Measurements from ENCODE around the gene ADAMTS17.
"Not testable (repeated sequence)": the region's sequence is repeated elsewhere in the genome, so short reads cannot be mapped to it uniquely, and the experiment has no call there.

The ADAMTS17 gene

DNA sequence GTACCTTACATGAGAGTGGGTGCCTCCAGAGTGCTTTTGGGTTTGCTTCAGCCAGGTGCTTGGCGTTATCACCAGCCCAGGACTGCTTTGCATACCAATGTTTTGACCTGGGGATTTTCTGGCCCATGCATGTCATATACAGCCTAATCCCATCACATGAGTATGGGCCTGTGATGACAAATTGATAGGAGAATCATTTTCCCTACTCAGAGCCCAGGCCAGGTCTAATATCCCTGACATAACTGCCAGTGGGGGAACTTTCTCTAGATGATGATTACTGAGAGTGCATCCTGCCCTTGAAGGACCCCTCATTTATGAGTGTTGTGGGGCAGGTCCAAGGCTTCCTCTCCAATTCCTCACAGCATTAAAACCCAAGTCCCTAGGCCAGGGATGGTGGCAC is 411.1 kb downstream of the ADAMTS17 start:
- no peak for DNase-seq (ENCODE audit: low read depth)
- no peak overlapping the region for H3K4me3 ChIP-seq (ENCODE audit: low read depth, low read length)

DNA sequence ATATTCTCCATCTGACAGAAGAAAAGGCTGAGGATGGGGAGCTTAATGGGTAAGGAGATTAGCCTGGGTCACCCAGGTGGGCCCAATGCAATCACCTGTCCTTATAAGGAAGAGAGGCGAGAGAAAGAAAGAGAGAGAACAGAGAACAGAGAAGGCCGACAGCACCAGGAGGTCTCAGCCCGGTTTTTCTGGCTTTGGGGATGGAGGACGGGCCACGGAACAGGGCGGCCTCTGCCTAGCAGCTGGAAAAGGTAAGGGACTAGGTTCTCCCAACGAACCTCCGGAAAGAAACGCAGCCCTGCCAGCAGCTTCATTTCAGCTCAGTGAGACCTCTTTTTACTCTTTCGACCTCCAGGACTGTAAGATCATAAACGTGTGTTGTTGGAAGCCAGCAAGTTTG is 412.5 kb downstream of the ADAMTS17 start:
- DNase-seq (ENCODE audit: low read depth): no peak
- no peak overlapping the region for H3K4me3 ChIP-seq (ENCODE audit: low read depth, low read length)
- TF ChIP-seq MYC (IDR thresholded peaks at IDR 0.05; ENCODE audit: low read depth, low read length) (no peak), POLR2A (IDR thresholded peaks at IDR 0.05; ENCODE audit: extremely low read depth, insufficient read length) (no peak)
- TF ChIP-seq, protein P1, sequence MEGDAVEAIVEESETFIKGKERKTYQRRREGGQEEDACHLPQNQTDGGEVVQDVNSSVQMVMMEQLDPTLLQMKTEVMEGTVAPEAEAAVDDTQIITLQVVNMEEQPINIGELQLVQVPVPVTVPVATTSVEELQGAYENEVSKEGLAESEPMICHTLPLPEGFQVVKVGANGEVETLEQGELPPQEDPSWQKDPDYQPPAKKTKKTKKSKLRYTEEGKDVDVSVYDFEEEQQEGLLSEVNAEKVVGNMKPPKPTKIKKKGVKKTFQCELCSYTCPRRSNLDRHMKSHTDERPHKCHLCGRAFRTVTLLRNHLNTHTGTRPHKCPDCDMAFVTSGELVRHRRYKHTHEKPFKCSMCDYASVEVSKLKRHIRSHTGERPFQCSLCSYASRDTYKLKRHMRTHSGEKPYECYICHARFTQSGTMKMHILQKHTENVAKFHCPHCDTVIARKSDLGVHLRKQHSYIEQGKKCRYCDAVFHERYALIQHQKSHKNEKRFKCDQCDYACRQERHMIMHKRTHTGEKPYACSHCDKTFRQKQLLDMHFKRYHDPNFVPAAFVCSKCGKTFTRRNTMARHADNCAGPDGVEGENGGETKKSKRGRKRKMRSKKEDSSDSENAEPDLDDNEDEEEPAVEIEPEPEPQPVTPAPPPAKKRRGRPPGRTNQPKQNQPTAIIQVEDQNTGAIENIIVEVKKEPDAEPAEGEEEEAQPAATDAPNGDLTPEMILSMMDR (IDR thresholded peaks at IDR 0.05; ENCODE audit: low read depth, low read length): no peak
- TF ChIP-seq, protein P2, sequence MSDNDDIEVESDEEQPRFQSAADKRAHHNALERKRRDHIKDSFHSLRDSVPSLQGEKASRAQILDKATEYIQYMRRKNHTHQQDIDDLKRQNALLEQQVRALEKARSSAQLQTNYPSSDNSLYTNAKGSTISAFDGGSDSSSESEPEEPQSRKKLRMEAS (IDR thresholded peaks at IDR 0.05; ENCODE audit: low read depth, low read length): no peak

More for the DNA sequence above, 411.1 kb downstream of the ADAMTS17 start:
- TF ChIP-seq POLR2A (IDR thresholded peaks at IDR 0.05; ENCODE audit: extremely low read depth, insufficient read length) (no peak), MYC (IDR thresholded peaks at IDR 0.05; ENCODE audit: low read depth, low read length) (no peak)
- TF ChIP-seq, protein P2 (IDR thresholded peaks at IDR 0.05; ENCODE audit: low read depth, low read length): no peak
- TF ChIP-seq, protein P1 (IDR thresholded peaks at IDR 0.05; ENCODE audit: low read depth, low read length): no peak

DNA sequence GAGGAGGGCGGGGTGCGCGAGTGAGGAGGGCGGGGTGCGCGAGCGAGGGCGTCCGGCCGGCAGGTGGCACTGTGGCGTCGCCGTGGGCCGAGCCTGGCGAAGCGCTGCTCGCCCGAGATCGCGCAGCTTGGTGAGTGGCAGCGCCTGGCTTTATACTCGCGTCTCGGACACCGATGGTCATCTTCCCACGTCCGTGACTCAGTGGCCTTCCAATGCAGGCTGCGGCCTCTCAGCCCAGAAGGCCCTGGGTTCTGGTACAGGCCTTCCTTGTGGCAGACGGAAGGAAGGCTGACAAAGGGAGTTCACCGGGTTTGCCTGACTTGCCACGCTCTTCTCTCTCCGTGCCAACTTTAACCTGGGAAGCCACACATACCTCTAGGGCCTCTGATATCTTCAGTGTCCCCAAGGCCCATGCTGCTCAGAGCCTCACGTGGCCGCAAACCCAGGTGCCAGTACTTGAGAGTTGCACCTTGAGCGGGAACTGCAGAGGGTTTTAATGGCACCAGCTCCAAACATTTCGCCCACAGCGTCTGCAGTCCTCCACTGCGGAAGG is 413.3 kb downstream of the ADAMTS17 start:
- H3K4me3 ChIP-seq (ENCODE audit: low read depth, low read length): peak overlapping the region; percentile 49
- TF ChIP-seq, protein P1 (IDR thresholded peaks at IDR 0.05; ENCODE audit: low read depth, low read length): peak; percentile 22
- no peak for TF ChIP-seq POLR2A (IDR thresholded peaks at IDR 0.05; ENCODE audit: extremely low read depth, insufficient read length)
- TF ChIP-seq, protein P2 (IDR thresholded peaks at IDR 0.05; ENCODE audit: low read depth, low read length): no peak
- DNase-seq (ENCODE audit: low read depth): peak; percentile 82

DNA sequence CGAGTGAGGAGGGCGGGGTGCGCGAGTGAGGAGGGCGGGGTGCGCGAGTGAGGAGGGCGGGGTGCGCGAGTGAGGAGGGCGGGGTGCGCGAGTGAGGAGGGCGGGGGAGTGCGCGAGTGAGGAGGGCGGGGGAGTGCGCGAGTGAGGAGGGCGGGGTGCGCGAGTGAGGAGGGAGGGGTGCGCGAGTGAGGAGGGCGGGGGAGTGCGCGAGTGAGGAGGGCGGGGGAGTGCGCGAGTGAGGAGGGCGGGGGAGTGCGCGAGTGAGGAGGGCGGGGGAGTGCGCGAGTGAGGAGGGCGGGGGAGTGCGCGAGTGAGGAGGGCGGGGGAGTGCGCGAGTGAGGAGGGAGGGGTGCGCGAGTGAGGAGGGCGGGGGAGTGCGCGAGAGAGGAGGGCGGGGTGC is 415.2 kb downstream of the ADAMTS17 start:
- DNase-seq (ENCODE audit: low read depth); H3K4me3 ChIP-seq (ENCODE audit: low read depth, low read length): not testable (repeated sequence)

DNA sequence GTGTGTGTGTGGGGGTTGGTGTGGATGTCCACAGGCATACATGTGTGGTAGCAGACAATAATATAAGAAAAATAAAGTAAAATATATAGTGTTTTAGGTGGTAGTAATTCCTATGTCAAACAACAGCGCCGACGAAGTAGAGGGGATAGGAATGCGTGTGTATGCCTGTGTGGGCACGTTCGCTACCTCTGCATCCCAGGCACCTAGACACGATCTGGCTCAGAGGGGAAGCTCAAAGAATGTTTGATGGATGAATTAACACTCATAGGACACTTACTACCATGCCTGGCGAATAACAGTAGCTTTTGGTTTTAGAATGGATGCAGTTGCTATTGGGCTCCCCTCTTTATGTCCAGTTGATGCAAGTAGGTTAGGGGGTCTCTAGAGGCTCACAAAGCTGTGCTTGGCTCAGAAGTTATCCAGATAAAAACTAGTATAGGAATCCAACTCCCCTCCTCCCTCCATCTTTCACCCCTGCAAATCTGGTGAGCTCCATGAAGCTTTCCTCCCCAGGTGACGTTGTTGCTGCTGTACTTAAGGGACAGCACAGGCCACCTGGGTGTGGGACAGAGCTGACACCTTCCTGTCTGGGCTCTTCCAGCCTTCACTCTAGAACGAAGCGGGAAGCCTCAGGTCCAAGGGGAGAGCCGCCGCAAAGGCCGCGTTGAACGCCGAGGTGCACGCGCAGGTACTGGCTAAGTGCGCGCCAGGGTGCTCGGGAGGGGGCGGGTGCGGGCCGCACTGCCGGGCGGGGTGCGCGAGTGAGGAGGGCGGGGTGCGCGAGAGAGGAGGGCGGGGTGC is 415.9 kb downstream of the ADAMTS17 start:
- DNase-seq (ENCODE audit: low read depth): peak; percentile 31
- no peak overlapping the region for H3K4me3 ChIP-seq (ENCODE audit: low read depth, low read length)
- TF ChIP-seq, protein P1 (IDR thresholded peaks at IDR 0.05; ENCODE audit: low read depth, low read length): no peak
- no peak for TF ChIP-seq POLR2A (IDR thresholded peaks at IDR 0.05; ENCODE audit: extremely low read depth, insufficient read length)

DNA sequence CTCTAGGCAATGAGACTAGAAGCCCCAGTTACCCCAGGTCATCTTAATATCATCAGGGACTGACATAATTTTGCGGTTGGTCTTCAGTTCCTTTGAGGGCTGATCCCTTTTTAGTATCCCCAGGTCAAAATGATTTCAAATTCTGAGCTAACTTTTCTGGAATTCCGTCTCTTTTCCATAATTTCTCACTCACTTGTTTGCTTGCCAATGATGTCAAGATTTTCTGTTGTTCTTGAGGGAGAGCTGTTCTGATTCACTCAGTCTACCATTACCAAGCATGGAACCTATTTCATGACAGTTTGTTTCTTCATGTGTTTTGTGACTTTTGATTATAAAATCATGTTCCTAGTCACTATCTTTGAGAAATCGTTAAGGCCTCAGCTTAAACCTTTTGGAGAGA is 418.1 kb downstream of the ADAMTS17 start:
- TF ChIP-seq, protein P1 (IDR thresholded peaks at IDR 0.05; ENCODE audit: low read depth, low read length): no peak
- TF ChIP-seq POLR2A (IDR thresholded peaks at IDR 0.05; ENCODE audit: extremely low read depth, insufficient read length) (no peak), MYC (IDR thresholded peaks at IDR 0.05; ENCODE audit: low read depth, low read length) (no peak)
- TF ChIP-seq, protein P2 (IDR thresholded peaks at IDR 0.05; ENCODE audit: low read depth, low read length): no peak
- H3K4me3 ChIP-seq (ENCODE audit: low read depth, low read length): no peak overlapping the region
- no peak for DNase-seq (ENCODE audit: low read depth)
